Transverse colon (tissue), 4 donors: ENCODE measurements around the gene SRRM3. TPM values are rescaled to one million over a fixed set of nuclear protein-coding genes. Genes with fewer than 3 reads are reported as not detected.
A peak's percentile ranks its signal among the peaks of the same experiment; 100 is the strongest.

Source experiments
- DNase-seq: peaks from one replicate; pipeline ENCODE4 v3.0.0-alpha.2; 2019
- H3K27ac ChIP-seq, 4 donors: fragments of 200-600 bp; sonication (generic); 2 replicates each; pipeline ENCODE4 v1.5.1; 2016 to 2018; ENCODE audit warnings: inconsistent platforms in 4 of 4
- H3K27me3 ChIP-seq: fragments of 200-600 bp; sonication (generic); 2 replicates; pipeline ENCODE4 v1.5.1; 2017; ENCODE audit warnings: inconsistent platforms
- H3K36me3 ChIP-seq, 4 donors: fragments of 200-600 bp; sonication (generic); 2 replicates each; pipeline ENCODE4 v1.5.1; 2017 to 2019; ENCODE audit warnings: inconsistent platforms in 4 of 4
- H3K4me1 ChIP-seq, 4 donors: fragments of 200-600 bp; sonication (generic); 2 replicates each; pipeline ENCODE4 v1.5.1; 2017 to 2020; ENCODE audit warnings: inconsistent platforms in 4 of 4
- H3K4me3 ChIP-seq, 4 donors: fragments of 200-600 bp; sonication (generic); 1 replicate in 1 of 4; 2 replicates in 3 of 4; pipeline versions ENCODE4 v1.5.1 to v1.6.1; 2017 to 2019; ENCODE audit warnings: inconsistent platforms in 4 of 4
- H3K9me3 ChIP-seq, 2 donors: fragments of 200-600 bp; sonication (generic); 2 replicates each; pipeline ENCODE4 v1.5.1; 2017 to 2019; ENCODE audit warnings: inconsistent platforms in 2 of 2
- CTCF ChIP-seq, 5 experiments: fragments of 200-600 bp in 3 of 5; fragments of 450-650 bp in 2 of 5; sonication (generic) in 3 of 5; IDR thresholded peaks; 1 replicate in 2 of 5; 2 replicates in 3 of 5; pipeline ENCODE4 v1.5.1; 2016 to 2017; ENCODE audit warnings: antibody characterized with exemption in 5 of 5, inconsistent platforms in 3 of 5, mild to moderate bottlenecking in 2 of 5, moderate library complexity in 1 of 5
- EP300 ChIP-seq: sonication (generic); formaldehyde crosslinking; IDR thresholded peaks from one replicate; pipeline ENCODE4 v1.6.1; 2017; ENCODE audit warnings: antibody characterized with exemption, low read depth
- POLR2A ChIP-seq: fragments of 450-650 bp; IDR thresholded peaks from one replicate; pipeline ENCODE4 v1.6.1; 2016; ENCODE audit warnings: antibody characterized with exemption, mild to moderate bottlenecking, moderate library complexity
- POLR2AphosphoS5 ChIP-seq, 3 donors: sonication (generic); formaldehyde crosslinking; IDR thresholded peaks; one replicate each; pipeline ENCODE4 v1.6.1; 2016; ENCODE audit warnings: antibody characterized with exemption in 3 of 3
- WGBS, 2 donors: methylation state at CpG; one replicate each; pipeline ENCODE4 v1.1.5; 2018; ENCODE audit warnings: low coverage in 1 of 2; 5-methylcytosine and 5-hydroxymethylcytosine counted together
- in situ Hi-C, 4 donors: fragments of 200-750 bp; cut with MboI; loops; one replicate each; pipeline versions ENCODE4 v1.15.0 to v1.15.1; 2017; ENCODE audit warnings: low sequenced_read_pairs in 3 of 4, low pct_ligation_motif_present in 1 of 4, low pct_unique_long_range_greater_than_20kb in 1 of 4
- intact Hi-C: fragments of 100-400 bp; cut with DNase I; formaldehyde crosslinking; loops from one replicate; pipeline ENCODE4 v1.15.1; 2023; ENCODE audit warnings: low total_unique reads
- total RNA-seq, 4 donors: library from RNA; depleted of rRNA; stranded (reverse); fragments of >200 nt; gene quantifications; one replicate each; pipeline ENCODE4 v1.1.0, GENCODE V29; 2016

SRRM3 gene
- total RNA-seq, 4 donors from 2014 or later: 0.82 to 1.4 (median 1.1) TPM; not detected in 1

- intact Hi-C loops (no loop called here), in situ Hi-C loops (no loop called here)
- Histone ChIP-seq H3K9me3 (no peaks in the 10 kb centered on the region), H3K27ac (no peak overlapping the region), H3K27me3 (peaks cover 77% of the 10 kb centered on the region), H3K4me3 (peak overlapping the region; percentile 31 to 49 (median 38)), H3K4me1 (peaks cover 5 to 28% (median 17%) of the 10 kb centered on the region in 4 donors), H3K36me3 (no peaks in the 10 kb centered on the region)
- no peak for DNase-seq
- WGBS, 2 donors: 8% methylated on average over 45 of the region's 98 CpGs; no CpG with 5 or more reads in 1 of the 2 donors
- TF ChIP-seq CTCF (IDR thresholded peaks at IDR 0.05) (no peak), EP300 (no peak), POLR2AphosphoS5 (IDR thresholded peaks at IDR 0.05) (no peak), POLR2A (no peak)
Observed at GRCh38 chr7:76282344-76283253, 80.9 kb downstream of the SRRM3 start.

GRCh38 chr7:76283254-76284159 lies 81.8 kb downstream of the SRRM3 start:
- DNase-seq: no peak
- Histone ChIP-seq H3K27ac (no peak overlapping the region), H3K4me3 (peak overlapping the region in 1 of 4 donors; percentile 42), H3K4me1 (peaks cover 5 to 28% (median 17%) of the 10 kb centered on the region in 4 donors), H3K27me3 (peaks cover 68% of the 10 kb centered on the region), H3K9me3 (no peaks in the 10 kb centered on the region), H3K36me3 (no peaks in the 10 kb centered on the region)
- intact Hi-C loops: no loop called here
- WGBS, 2 donors: 64 to 97% methylated on average over 4 to 17 of the region's 17 CpGs
- in situ Hi-C loops: no loop called here
- TF ChIP-seq POLR2AphosphoS5 (IDR thresholded peaks at IDR 0.05) (no peak), CTCF (IDR thresholded peaks at IDR 0.05) (no peak), EP300 (no peak), POLR2A (no peak)

- in situ Hi-C loops: no loop called here
Observed at GRCh38 chr7:76285604-76286374, 84.1 kb downstream of the SRRM3 start.

More at GRCh38 chr7:76285604-76286374, 84.1 kb downstream of the SRRM3 start:
- DNase-seq: no peak
- TF ChIP-seq POLR2A (no peak), EP300 (no peak), CTCF (IDR thresholded peaks at IDR 0.05) (no peak), POLR2AphosphoS5 (IDR thresholded peaks at IDR 0.05) (no peak)
- Histone ChIP-seq H3K9me3 (no peaks in the 10 kb centered on the region), H3K27me3 (peaks cover 48% of the 10 kb centered on the region), H3K4me3 (no peak overlapping the region), H3K27ac (no peak overlapping the region), H3K36me3 (no peaks in the 10 kb centered on the region), H3K4me1 (peaks cover 5 to 25% (median 17%) of the 10 kb centered on the region in 4 donors)
- intact Hi-C loops: no loop called here
- WGBS, 2 donors: 83% methylated on average over 25 of the region's 29 CpGs; no CpG with 5 or more reads in 1 of the 2 donors
